LNCAP (cell line): Measurements from ENCODE around the gene PTPRA.

ENCODE experiments used
- TF ChIP-seq, protein P1 (sequence below): fragments of 450-650 bp; IDR thresholded peaks from 2 replicates; pipeline ENCODE4 v1.5.1; 2017; ENCODE audit warnings: mild to moderate bottlenecking

Gene PTPRA

DNA sequence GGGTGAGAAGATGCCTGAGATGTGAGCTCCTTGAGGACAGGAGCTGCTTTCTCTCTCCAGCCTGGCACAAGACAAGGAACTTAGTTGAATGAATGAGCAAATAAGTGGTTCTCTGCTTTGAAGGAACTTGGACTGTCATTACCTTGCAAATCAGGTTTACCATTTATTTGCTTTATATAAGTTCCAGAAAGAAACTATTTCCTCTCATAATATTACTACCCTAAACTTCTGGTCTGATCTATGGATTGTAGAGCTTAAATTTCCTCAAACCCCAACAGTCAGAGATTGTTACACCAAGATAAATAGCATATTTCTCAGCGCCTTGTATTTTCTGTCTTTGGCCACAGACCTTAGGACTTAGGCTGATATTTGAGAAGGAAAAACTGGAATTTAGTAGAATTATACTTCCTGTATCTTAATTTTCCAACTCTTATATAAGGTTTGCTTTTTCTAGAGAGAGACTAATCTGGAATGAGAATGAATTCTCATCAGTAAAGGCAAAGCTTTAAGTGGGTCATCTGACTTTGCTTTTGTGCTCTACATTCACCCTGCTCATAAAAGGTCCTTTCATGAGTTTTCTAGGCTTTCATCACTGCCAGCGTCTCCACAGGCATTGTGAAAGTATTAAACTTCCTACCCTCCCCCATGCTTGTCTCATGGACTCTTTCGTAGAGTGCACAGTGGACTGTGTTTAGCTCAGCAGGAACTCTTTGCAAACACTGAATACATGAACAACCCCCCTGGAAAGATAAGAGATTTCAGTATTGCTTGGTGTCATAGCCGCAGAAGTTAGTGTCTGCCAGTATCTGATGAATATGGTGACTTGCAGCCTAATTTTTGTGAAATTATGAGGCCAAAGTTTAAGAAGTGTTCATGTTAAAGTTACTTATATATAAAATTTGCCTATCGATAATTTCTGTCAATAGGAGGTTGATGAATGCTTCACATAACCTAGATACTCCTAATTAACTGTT is 74.0 kb downstream of the PTPRA start:
- TF ChIP-seq, protein P1, sequence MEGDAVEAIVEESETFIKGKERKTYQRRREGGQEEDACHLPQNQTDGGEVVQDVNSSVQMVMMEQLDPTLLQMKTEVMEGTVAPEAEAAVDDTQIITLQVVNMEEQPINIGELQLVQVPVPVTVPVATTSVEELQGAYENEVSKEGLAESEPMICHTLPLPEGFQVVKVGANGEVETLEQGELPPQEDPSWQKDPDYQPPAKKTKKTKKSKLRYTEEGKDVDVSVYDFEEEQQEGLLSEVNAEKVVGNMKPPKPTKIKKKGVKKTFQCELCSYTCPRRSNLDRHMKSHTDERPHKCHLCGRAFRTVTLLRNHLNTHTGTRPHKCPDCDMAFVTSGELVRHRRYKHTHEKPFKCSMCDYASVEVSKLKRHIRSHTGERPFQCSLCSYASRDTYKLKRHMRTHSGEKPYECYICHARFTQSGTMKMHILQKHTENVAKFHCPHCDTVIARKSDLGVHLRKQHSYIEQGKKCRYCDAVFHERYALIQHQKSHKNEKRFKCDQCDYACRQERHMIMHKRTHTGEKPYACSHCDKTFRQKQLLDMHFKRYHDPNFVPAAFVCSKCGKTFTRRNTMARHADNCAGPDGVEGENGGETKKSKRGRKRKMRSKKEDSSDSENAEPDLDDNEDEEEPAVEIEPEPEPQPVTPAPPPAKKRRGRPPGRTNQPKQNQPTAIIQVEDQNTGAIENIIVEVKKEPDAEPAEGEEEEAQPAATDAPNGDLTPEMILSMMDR: no peak

DNA sequence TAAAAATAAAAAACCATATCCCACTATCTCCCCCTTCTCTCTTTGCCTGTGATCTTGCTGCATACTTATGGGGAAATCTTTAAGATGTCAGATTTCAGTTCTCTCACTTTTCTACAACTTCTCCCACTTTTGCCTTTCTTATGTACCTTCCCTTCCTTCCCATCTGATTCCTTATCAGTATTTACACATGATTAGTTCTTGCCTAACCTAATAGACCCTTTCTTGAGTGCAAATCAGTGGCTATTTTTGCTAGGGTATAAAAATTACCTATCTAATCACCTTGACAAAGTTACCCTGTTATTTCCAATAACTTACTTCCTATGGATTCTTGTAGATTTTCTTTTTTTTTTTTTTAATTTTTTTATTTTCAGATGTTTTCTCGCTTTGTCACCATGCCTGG is 75.7 kb downstream of the PTPRA start:
- TF ChIP-seq, protein P1: no peak

DNA sequence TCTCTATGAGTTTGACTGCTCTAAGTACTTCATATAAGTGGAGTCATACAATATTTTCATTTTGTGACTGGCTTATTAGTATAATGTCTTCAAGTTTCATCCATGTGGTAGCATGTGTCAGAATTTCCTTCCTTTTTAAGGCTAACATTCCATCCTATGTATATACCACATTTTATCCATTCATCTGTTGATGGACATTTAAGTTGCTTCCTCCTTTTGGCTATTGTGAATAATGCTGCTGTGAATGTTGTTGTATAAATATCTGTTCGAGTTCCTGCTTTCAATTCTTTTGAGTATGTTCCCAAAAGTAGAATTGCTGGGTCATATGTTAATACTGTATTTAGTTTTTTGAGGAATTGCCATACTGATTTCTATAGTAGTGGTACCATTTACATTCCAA is 79.5 kb downstream of the PTPRA start:
- TF ChIP-seq, protein P1: no peak

DNA sequence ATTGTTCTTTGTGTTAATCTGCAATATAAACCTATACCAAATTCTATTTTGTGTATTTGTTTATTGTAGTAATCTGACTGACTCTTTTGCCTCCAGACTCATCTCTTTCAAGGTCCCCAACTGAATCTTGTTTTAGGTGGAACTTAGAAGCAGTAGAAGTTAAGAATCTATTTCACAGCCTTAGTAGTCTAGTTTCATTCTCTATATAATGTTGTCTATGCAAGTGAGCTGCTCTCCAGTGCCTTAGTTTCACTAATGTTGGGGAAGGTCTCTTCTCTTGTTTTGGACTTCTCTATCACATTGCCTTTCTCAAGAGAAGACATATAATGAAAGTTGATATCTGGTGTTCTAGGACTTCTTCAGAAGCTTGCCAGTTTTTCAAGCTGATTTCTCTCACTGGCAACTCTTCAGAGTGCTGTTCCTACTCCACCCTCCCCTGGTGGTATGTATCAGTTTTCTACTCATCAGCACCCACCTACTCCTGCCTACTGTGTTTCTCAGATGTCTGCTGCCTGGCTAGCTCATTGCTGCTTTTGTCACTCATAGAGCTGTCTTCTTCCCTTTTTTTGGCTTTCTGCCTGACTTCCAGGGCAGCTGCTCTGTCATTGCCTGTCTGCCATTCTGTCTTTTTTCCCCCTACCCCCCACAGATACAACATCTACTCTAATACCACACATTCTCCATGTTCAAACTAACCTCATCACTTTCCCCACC is 82.1 kb downstream of the PTPRA start:
- TF ChIP-seq, protein P1: no peak

DNA sequence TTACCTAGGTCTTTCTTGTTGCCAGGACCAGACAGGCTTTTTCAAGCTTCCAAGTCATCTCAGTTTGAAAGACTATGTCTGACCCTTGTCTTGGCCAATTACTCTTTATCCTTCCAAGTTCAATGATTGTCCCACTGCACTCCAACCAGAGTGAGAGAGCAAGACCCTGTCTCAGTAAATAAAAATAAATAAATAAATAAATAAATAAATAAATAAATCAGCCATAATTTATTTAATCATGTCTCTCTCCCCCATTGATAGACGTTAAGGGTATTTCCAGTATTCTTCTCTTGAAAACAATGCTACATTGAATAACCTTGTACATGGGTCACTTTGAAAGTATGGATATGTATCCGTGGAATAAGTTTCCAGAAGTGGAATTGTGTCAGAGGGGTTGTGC is 83.2 kb downstream of the PTPRA start:
- TF ChIP-seq, protein P1: no peak

DNA sequence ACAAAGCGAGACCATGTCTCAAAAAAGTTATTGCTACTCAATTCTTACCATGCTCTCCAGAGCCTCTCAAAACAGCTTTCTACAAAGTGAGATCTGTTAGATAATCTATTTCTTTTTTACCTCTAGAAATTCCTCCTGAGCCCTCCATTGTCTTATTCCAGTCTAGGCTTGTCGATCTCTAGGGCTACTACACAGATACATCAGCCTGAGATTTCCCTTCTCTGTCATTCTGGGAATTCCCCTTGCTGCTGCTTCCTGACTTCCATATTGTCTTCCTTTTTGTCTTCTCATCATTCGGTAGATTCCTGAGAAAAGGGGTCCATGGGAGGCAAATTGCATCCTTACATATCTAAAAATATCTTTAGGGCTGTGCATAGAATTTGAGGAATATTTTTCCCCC is 94.6 kb downstream of the PTPRA start:
- TF ChIP-seq, protein P1: no peak

DNA sequence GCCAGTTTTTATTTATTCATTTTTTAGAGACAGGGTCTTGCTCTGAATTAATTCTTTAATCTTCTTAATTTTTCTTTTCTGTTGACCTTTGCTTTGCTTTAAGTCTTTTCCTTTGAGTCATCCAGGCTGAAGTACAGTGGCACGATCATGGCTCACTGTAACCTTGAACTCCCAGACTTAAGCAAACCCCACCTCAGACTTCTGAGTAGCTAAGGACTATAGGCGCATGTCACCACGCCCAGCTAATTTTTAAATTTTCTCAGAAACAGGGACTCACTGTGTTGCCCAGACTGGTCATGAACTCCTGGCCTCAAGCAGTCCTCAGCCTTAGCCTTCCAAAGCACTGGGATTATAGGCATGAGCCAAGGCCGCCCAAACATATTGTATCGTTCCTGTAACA is 98.8 kb downstream of the PTPRA start:
- TF ChIP-seq, protein P1: no peak
